RKO (cell line): ENCODE data around the gene ANKRD18B.
"Not testable (repeated sequence)": the region's sequence is repeated elsewhere in the genome, so short reads cannot be mapped to it uniquely, and the experiment has no call there.

ENCODE experiments used
- DNase-seq: peaks from one replicate; pipeline ENCODE4 v3.0.0-alpha.2; 2016; ENCODE audit warnings: low spot score

The ANKRD18B gene

DNA sequence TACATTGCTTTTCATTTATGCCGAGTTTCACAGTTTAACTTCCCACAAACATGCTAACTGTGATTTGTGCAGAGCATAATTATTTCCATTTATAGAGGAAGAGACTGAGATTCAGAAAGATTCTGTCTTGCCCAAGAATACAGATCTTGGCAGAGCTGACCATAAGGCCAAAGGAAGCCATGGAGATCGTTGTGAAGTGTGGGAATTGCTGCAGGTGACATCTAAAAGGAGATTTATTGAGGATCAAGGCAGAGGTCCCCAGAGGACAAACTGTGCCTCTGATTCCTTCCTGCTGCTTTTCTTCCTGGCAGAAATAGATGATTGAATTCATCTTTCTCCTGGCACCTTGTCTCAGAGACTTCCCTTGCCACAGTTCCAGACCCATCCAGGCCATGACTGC, 88.4 kb downstream of the ANKRD18B start:
- DNase-seq: not testable (repeated sequence)

DNA sequence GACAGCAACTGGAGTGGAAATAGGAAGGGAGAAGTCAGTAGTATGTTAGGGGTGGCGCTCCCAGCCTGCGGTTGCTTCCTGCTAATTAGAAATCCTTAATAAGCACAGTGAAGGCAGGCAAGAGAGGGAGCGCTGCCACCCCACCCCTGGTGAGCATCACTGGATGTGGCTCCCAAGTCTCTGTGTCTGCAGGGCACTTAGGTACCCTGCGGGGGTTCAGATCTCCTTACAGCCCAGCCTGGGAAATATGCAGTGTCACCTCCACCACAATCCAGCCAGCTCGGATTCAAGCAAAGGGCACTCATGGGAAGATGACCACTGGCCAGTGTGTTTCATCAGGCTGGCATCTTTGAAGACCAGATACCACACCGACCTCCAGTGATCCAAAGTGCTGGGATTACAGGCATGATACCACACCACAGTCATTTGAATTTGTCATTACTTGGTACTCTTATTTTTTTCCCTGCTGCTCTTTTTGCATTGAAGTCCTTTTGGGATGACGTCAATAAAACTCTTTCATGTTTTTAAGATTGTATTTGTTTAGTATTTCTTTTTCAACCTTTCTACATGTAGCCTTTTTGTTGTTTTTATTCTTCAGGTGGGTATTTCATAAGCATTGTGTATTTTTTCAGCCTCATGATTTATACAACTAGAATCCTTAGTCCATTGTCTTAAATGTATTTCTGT, 90.1 kb downstream of the ANKRD18B start:
- DNase-seq: no peak

DNA sequence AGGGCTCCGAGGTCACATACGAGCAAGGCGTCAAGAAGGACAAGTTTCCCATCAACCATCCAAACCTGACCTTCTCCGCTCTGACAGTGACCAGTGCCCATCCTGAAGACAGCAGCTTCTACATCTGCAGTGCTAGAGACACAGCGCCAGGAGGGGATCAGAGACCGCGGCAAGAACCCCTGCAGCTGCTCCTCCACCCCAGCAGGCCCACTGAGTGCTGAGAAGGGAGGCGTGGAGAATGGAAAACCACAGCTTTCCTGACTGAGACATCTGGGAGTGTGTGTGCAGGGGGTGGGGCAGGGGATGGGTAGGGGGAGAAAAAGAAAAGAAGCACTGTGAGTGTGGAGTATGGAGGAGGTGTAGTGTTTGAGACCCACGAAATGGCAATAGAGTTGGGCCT, 94.3 kb downstream of the ANKRD18B start:
- not testable (repeated sequence) for DNase-seq

DNA sequence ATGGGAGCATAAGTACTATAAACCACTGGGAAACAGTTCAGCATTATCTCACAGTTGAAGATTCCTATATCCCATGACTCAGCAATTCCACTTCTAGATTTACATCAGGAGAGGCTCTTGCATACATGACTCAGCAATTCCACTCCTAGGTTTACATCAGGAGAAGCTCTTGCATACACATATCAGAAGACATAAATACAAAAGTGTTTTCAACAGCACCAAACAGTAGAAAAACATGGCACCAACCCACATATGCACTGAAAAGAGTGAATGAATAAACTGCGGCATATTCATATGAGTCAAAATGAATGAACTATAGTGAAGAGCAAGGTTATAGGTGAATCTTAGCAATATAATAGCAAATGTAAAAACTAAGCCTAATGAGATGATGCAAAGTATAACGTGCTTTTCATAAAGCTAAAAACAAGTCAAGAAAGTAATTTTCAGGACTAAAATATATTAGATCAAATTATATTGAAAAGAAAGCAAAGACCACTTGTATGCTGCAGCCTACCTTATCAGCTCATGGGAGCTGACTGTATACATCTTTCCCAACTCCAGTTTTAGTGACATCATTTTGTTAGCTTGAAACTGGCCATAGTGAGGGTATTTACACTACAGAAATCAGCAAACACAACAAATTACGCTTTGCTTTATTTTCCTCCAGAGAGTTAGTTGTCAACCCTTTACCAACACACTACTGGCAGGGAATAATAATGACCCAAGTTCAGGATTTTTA, 95.8 kb downstream of the ANKRD18B start:
- DNase-seq: peak; percentile 73

DNA sequence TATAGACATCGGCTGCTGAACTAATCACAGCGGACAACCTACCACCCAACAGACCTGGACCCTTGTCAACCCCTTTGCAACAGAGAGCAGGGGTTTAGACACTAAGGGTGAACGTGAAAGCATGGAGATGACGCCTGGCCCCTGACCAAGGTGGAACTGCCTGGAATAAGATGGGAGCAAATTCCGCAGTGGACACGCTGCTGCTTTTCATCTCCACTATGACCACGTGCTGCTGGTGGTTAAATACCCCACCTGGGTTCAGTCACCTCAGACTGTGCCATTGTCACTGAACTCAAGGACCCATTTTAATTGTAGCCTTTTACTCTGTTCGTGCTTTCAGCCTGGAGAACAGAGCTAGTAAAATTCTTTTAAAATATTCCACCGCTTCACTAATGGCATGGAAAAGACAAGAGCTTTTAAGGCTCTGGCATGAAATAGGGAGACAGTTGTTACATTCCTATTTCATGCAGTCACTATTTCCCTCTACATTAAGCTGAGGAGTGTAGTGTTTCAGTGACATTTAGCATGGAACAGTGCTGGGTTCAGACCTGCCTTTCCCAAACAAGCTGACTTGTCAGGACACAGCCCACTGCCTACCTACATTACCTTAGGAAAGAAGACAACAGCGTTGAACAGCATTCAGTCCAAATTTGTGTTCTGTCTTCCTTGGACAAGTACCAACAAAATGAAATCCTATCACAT, 96.8 kb downstream of the ANKRD18B start:
- DNase-seq: no peak
